Measurements from ENCODE around the gene PDGFRB.

PDGFRB gene

GRCh38 chr5:150181766-150182545 lies 26.3 kb upstream of the PDGFRB start:
- DNase-seq, result no peak

- DNase-seq, result no peak
These were observed 25.4 kb upstream of the PDGFRB start for GRCh38 chr5:150181027-150181426.

GRCh38 chr5:150180241-150181026 lies 24.8 kb upstream of the PDGFRB start:
- DNase-seq, result no peak

- no peak for DNase-seq
These were observed 23.5 kb upstream of the PDGFRB start for GRCh38 chr5:150179019-150179620.

GRCh38 chr5:150178262-150178661 lies 22.6 kb upstream of the PDGFRB start:
- DNase-seq, result no peak

GRCh38 chr5:150177721-150178120 lies 22.1 kb upstream of the PDGFRB start:
- no peak for DNase-seq

GRCh38 chr5:150176745-150177477 lies 21.3 kb upstream of the PDGFRB start:
- no peak for DNase-seq

- no peak for DNase-seq
These were observed 19.9 kb upstream of the PDGFRB start for GRCh38 chr5:150175536-150175935.

GRCh38 chr5:150175076-150175475 lies 19.4 kb upstream of the PDGFRB start:
- DNase-seq, result no peak

- DNase-seq, result no peak
These were observed 18.6 kb upstream of the PDGFRB start for GRCh38 chr5:150174285-150174684.

GRCh38 chr5:150173161-150173560 lies 17.5 kb upstream of the PDGFRB start:
- DNase-seq, result no peak

GRCh38 chr5:150172556-150172955 lies 16.9 kb upstream of the PDGFRB start:
- DNase-seq, result no peak

GRCh38 chr5:150172145-150172544 lies 16.5 kb upstream of the PDGFRB start:
- no peak for DNase-seq

- DNase-seq, result no peak
These were observed 13.2 kb upstream of the PDGFRB start for GRCh38 chr5:150168864-150169263.

- DNase-seq, result no peak
These were observed 12.3 kb upstream of the PDGFRB start for GRCh38 chr5:150167908-150168307.

- no peak for DNase-seq
These were observed 11.8 kb upstream of the PDGFRB start for GRCh38 chr5:150167512-150167850.

GRCh38 chr5:150166650-150167511 lies 11.2 kb upstream of the PDGFRB start, which contains the start of gene CDX1:
CDX1 (plus strand) TSS chr5:150166778; CDS start chr5:150166877, 99 bp downstream.
- DNase-seq, result no peak

- DNase-seq, result no peak
These were observed 10.5 kb upstream of the PDGFRB start for GRCh38 chr5:150166037-150166649.

- DNase-seq, result no peak
These were observed 8.8 kb upstream of the PDGFRB start for GRCh38 chr5:150164211-150164980.

- DNase-seq, result no peak
These were observed 8.0 kb upstream of the PDGFRB start for GRCh38 chr5:150163547-150164059.

GRCh38 chr5:150163035-150163434 lies 7.4 kb upstream of the PDGFRB start:
- DNase-seq, result no peak
